ENCODE data around the gene DAAM2. TPM values are rescaled to one million over a fixed set of nuclear protein-coding genes. Genes with fewer than 3 reads are reported as not detected.
A peak's percentile ranks its signal among the peaks of the same experiment; 100 is the strongest.

DAAM2 gene
- total RNA-seq, 4 donors from 2014 or later = 200 to 373 (median 270) TPM

GRCh38 chr6:39836606-39837005 is 44.4 kb downstream of the DAAM2 start:
- TF ChIP-seq EP300 (IDR thresholded peaks at IDR 0.05) = no peak
- TF ChIP-seq CTCF (IDR thresholded peaks at IDR 0.05) = no peak
- TF ChIP-seq POLR2A (IDR thresholded peaks at IDR 0.05) = no peak
- no peak for TF ChIP-seq POLR2AphosphoS5 (IDR thresholded peaks at IDR 0.05)
- H3K27ac ChIP-seq = peak overlapping the region; percentile 29 to 99 (median 78)
- no peaks in the 10 kb centered on the region for H3K27me3 ChIP-seq
- peaks cover 13 to 99% (median 50%) of the 10 kb centered on the region in 3 donors for H3K4me1 ChIP-seq
- H3K36me3 ChIP-seq = no peaks in the 10 kb centered on the region
- whole genome bisulfite sequencing, 2 donors (ENCODE audit: low coverage in 1 of 2) = 26 to 70% methylated on average over 2 to 4 of the region's 4 CpGs
- no peak overlapping the region for H3K4me3 ChIP-seq
- no peak for ATAC-seq
- no peaks in the 10 kb centered on the region for H3K9me3 ChIP-seq

- H3K9me3 ChIP-seq = no peaks in the 10 kb centered on the region
- TF ChIP-seq POLR2AphosphoS5 (IDR thresholded peaks at IDR 0.05) (peak; percentile 50), EP300 (IDR thresholded peaks at IDR 0.05) (no peak)
- H3K4me1 ChIP-seq = peaks cover 8 to 99% (median 64%) of the 10 kb centered on the region in 3 donors
- WGBS, 2 donors (ENCODE audit: low coverage in 1 of 2) = 22 to 75% methylated on average over 1 of the region's 1 CpG
- peak; percentile 33 for ATAC-seq
- no peaks in the 10 kb centered on the region for H3K27me3 ChIP-seq
- peak overlapping the region; percentile 14 to 99 (median 70) for H3K27ac ChIP-seq
- H3K4me3 ChIP-seq = no peak overlapping the region
- H3K36me3 ChIP-seq = peaks cover 0 to 6% of the 10 kb centered on the region in 2 donors
Observed at GRCh38 chr6:39839445-39839844, 47.3 kb downstream of the DAAM2 start.

- WGBS, 2 donors (ENCODE audit: low coverage in 1 of 2) = 72% methylated on average over 2 of the region's 6 CpGs; no CpG with 5 or more reads in 1 of the 2 donors
- TF ChIP-seq POLR2A (IDR thresholded peaks at IDR 0.05) = no peak
- TF ChIP-seq POLR2AphosphoS5 (IDR thresholded peaks at IDR 0.05) = no peak
- TF ChIP-seq CTCF (IDR thresholded peaks at IDR 0.05) = no peak
- TF ChIP-seq EP300 (IDR thresholded peaks at IDR 0.05) = no peak
- peaks cover 8 to 99% (median 56%) of the 10 kb centered on the region in 3 donors for H3K4me1 ChIP-seq
- no peak overlapping the region for H3K4me3 ChIP-seq
- H3K9me3 ChIP-seq = no peaks in the 10 kb centered on the region
- H3K27me3 ChIP-seq = no peaks in the 10 kb centered on the region
- H3K27ac ChIP-seq = peak overlapping the region; percentile 34 to 99 (median 70)
- H3K36me3 ChIP-seq = peaks cover 0 to 6% of the 10 kb centered on the region in 2 donors
- no peak for ATAC-seq
Observed at GRCh38 chr6:39840781-39841180, 48.6 kb downstream of the DAAM2 start.

- WGBS, 2 donors (ENCODE audit: low coverage in 1 of 2) = 0 to 40% methylated on average over 2 of the region's 3 CpGs
- H3K36me3 ChIP-seq = peaks cover 0 to 6% of the 10 kb centered on the region in 2 donors
- TF ChIP-seq CTCF (IDR thresholded peaks at IDR 0.05) (no peak), EP300 (IDR thresholded peaks at IDR 0.05) (no peak), POLR2AphosphoS5 (IDR thresholded peaks at IDR 0.05) (no peak), POLR2A (IDR thresholded peaks at IDR 0.05) (no peak)
- H3K27me3 ChIP-seq = no peaks in the 10 kb centered on the region
- H3K9me3 ChIP-seq = no peaks in the 10 kb centered on the region
- ATAC-seq = no peak
- H3K27ac ChIP-seq = peak overlapping the region; percentile 29 to 99 (median 70)
- H3K4me1 ChIP-seq = peaks cover 8 to 99% (median 56%) of the 10 kb centered on the region in 3 donors
- no peak overlapping the region for H3K4me3 ChIP-seq
Observed at GRCh38 chr6:39841291-39841690, 49.1 kb downstream of the DAAM2 start.

DNA sequence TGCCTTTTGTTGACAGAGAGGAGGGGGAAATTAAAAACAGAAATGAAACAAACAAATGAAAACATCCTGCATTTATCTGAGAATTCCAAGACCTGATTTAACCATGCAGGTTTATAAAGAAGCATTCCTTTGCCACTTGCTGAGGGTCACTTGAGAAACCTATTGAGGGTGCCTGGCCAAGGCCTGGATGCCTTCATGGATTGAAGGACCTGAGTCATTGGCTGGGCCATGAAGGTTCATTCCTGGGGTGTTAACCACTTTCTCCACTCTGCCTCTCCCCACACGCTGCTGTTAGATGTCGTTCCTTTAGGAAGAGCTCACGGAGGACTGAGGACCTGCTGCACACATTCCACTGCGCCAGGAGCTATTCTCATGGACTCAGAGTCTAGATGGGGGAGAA is 49.7 kb downstream of the DAAM2 start:
- no peak for TF ChIP-seq POLR2AphosphoS5 (IDR thresholded peaks at IDR 0.05)
- TF ChIP-seq POLR2A (IDR thresholded peaks at IDR 0.05) = no peak
- TF ChIP-seq EP300 (IDR thresholded peaks at IDR 0.05) = no peak
- no peak for TF ChIP-seq CTCF (IDR thresholded peaks at IDR 0.05)
- WGBS, 2 donors (ENCODE audit: low coverage in 1 of 2) = 60 to 91% methylated on average over 1 to 4 of the region's 4 CpGs
- no peak for ATAC-seq
- peak overlapping the region in 3 of 4 donors; percentile 64 to 99 (median 77) for H3K27ac ChIP-seq
- H3K27me3 ChIP-seq = no peaks in the 10 kb centered on the region
- H3K4me3 ChIP-seq = no peak overlapping the region
- peaks cover 6 to 99% (median 56%) of the 10 kb centered on the region in 3 donors for H3K4me1 ChIP-seq
- H3K36me3 ChIP-seq = peaks cover 0 to 6% of the 10 kb centered on the region in 2 donors
- no peaks in the 10 kb centered on the region for H3K9me3 ChIP-seq
